Astrocyte (in vitro differentiated cells and primary cell): ENCODE data around the gene BUD13. TPM values are rescaled to one million over a fixed set of nuclear protein-coding genes. Genes with fewer than 3 reads are reported as not detected.

Experiments
- DNase-seq: peaks from one replicate; pipeline ENCODE4 v3.0.0-alpha.2; 2010; ENCODE audit warnings: low read depth
- FAIRE-seq: peaks from 2 replicates; lab custom pipeline; 2011; peaks lifted over from hg19 to GRCh38; lab: Jason Lieb, UNC
- H2AFZ ChIP-seq: 2 replicates; pipeline ENCODE4 v1.6.0; 2012; ENCODE audit warnings: low read depth, low read length, inconsistent platforms
- H3K27ac ChIP-seq: 2 replicates; pipeline ENCODE4 v1.5.1; 2011; ENCODE audit warnings: low read depth, low read length, inconsistent platforms
- H3K27me3 ChIP-seq: 2 replicates; pipeline ENCODE4 v1.6.0; 2011; ENCODE audit warnings: low read length, inconsistent platforms; ENCODE audit not compliant: insufficient read depth
- H3K36me3 ChIP-seq: 2 replicates; pipeline ENCODE4 v1.5.1; 2011; ENCODE audit warnings: low read length, inconsistent platforms; ENCODE audit not compliant: insufficient read depth
- H3K4me1 ChIP-seq: 2 replicates; pipeline ENCODE4 v1.5.1; 2011; ENCODE audit warnings: low read length, inconsistent platforms; ENCODE audit not compliant: insufficient read depth
- H3K4me2 ChIP-seq: 2 replicates; pipeline ENCODE4 v1.6.0; 2012; ENCODE audit warnings: low read length, inconsistent platforms
- H3K4me3 ChIP-seq: 2 replicates; pipeline ENCODE4 v1.5.1; 2011; ENCODE audit warnings: low read depth, mild to moderate bottlenecking, low read length, inconsistent platforms; ENCODE audit not compliant: insufficient read depth
- H3K79me2 ChIP-seq: 2 replicates; pipeline ENCODE4 v1.6.0; 2012; ENCODE audit warnings: mild to moderate bottlenecking, low read length, inconsistent platforms; ENCODE audit not compliant: insufficient read depth
- H3K9ac ChIP-seq: 2 replicates; pipeline ENCODE4 v1.6.0; 2012; ENCODE audit warnings: mild to moderate bottlenecking, low read length, inconsistent platforms
- H3K9me3 ChIP-seq: 2 replicates; pipeline ENCODE4 v1.5.1; 2012; ENCODE audit warnings: low read depth, mild to moderate bottlenecking, low read length, inconsistent platforms; ENCODE audit not compliant: insufficient read depth
- H4K20me1 ChIP-seq: 2 replicates; pipeline ENCODE4 v1.6.0; 2012; ENCODE audit warnings: low read length, inconsistent platforms; ENCODE audit not compliant: insufficient read depth
- H3K27ac Mint-ChIP-seq: one replicate; pipeline ENCODE4 v1.8.0; 2021; ENCODE audit warnings: mild to moderate bottlenecking, mixed read lengths; ENCODE audit not compliant: unreplicated experiment
- H3K27me3 Mint-ChIP-seq: one replicate; pipeline ENCODE4 v1.8.0; 2021; ENCODE audit warnings: low read depth, mixed read lengths; ENCODE audit not compliant: unreplicated experiment
- H3K36me3 Mint-ChIP-seq: one replicate; pipeline ENCODE4 v1.8.0; 2021; ENCODE audit warnings: low read depth, mixed read lengths; ENCODE audit not compliant: unreplicated experiment
- H3K4me1 Mint-ChIP-seq: one replicate; pipeline ENCODE4 v1.8.0; 2021; ENCODE audit warnings: low read depth, mixed read lengths; ENCODE audit not compliant: unreplicated experiment
- H3K4me3 Mint-ChIP-seq: one replicate; pipeline ENCODE4 v1.8.0; 2021; ENCODE audit warnings: mild to moderate bottlenecking, moderate library complexity, mixed read lengths; ENCODE audit not compliant: unreplicated experiment
- H3K9me3 Mint-ChIP-seq: one replicate; pipeline ENCODE4 v1.8.0; 2021; ENCODE audit warnings: mild to moderate bottlenecking, mixed read lengths; ENCODE audit not compliant: unreplicated experiment
- EZH2 ChIP-seq: IDR thresholded peaks from 2 replicates; pipeline ENCODE4 v1.6.1; 2012; ENCODE audit warnings: mild to moderate bottlenecking, low read length, inconsistent platforms; ENCODE audit not compliant: insufficient read depth
- total RNA-seq: library from RNA; stranded (reverse); gene quantifications from 2 replicates; pipeline ENCODE4 v1.2.1, GENCODE V29; 2021
- TF ChIP-seq, protein P1 (sequence below): IDR thresholded peaks from 2 replicates; pipeline ENCODE4 v1.5.1; 2011; ENCODE audit warnings: low read depth, mild to moderate bottlenecking, inconsistent platforms, low read length, moderate library complexity; ENCODE audit not compliant: insufficient read depth

BUD13 gene
- total RNA-seq, 1 donor from 2014 or later = 9.3 TPM

DNA sequence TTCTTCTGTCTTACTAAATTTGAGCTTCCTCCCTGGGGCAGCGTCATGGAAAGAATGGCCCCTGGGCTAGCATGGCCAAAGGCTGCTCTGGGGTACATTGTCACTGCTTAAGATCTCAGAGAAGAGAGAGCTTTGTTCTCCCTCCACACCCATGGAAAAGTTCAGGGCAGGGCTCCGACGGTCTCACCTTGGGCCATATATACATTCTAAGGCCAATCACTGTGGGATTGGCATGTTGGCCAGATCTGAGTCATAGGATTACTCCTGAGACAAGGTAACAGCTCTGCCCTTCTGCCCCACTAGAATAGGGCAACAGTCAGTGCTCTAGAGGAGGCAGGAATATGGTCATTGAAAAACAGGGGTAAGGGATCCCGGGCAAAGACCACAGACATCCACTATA, 56.2 kb downstream of the BUD13 start:
- Histone ChIP-seq H3K4me1 (no peaks in the 10 kb centered on the region), H3K27ac (no peak overlapping the region), H3K9me3 (no peaks in the 10 kb centered on the region), H3K79me2 (no peaks in the 10 kb centered on the region), H2AFZ (no peak overlapping the region), H3K9ac (no peak overlapping the region), H4K20me1 (no peaks in the 10 kb centered on the region), H3K36me3 (no peaks in the 10 kb centered on the region), H3K4me2 (no peak overlapping the region), H3K4me3 (no peak overlapping the region), H3K27me3 (peaks cover 2% of the 10 kb centered on the region)
- Mint-ChIP-seq H3K4me3 (no peak overlapping the region), H3K27me3 (peaks cover 19% of the 10 kb centered on the region), H3K36me3 (no peaks in the 10 kb centered on the region), H3K27ac (no peak overlapping the region), H3K9me3 (no peaks in the 10 kb centered on the region), H3K4me1 (no peaks in the 10 kb centered on the region)
- no peak for DNase-seq
- TF ChIP-seq, protein P1, sequence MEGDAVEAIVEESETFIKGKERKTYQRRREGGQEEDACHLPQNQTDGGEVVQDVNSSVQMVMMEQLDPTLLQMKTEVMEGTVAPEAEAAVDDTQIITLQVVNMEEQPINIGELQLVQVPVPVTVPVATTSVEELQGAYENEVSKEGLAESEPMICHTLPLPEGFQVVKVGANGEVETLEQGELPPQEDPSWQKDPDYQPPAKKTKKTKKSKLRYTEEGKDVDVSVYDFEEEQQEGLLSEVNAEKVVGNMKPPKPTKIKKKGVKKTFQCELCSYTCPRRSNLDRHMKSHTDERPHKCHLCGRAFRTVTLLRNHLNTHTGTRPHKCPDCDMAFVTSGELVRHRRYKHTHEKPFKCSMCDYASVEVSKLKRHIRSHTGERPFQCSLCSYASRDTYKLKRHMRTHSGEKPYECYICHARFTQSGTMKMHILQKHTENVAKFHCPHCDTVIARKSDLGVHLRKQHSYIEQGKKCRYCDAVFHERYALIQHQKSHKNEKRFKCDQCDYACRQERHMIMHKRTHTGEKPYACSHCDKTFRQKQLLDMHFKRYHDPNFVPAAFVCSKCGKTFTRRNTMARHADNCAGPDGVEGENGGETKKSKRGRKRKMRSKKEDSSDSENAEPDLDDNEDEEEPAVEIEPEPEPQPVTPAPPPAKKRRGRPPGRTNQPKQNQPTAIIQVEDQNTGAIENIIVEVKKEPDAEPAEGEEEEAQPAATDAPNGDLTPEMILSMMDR = no peak
- TF ChIP-seq EZH2 = no peak
- FAIRE-seq = no peak

GRCh38 chr11:116715383-116715782, 57.4 kb downstream of the BUD13 start:
- peaks cover 2% of the 10 kb centered on the region for H3K27me3 ChIP-seq
- no peak overlapping the region for H3K27ac ChIP-seq
- DNase-seq (no peak), FAIRE-seq (no peak)
- H3K9me3 ChIP-seq = no peaks in the 10 kb centered on the region
- no peaks in the 10 kb centered on the region for H3K4me1 ChIP-seq
- no peaks in the 10 kb centered on the region for H3K36me3 Mint-ChIP-seq
- H3K27me3 Mint-ChIP-seq = peaks cover 22% of the 10 kb centered on the region
- no peaks in the 10 kb centered on the region for H3K79me2 ChIP-seq
- no peak overlapping the region for H3K4me2 ChIP-seq
- H3K4me3 ChIP-seq = no peak overlapping the region
- H3K27ac Mint-ChIP-seq = no peak overlapping the region
- H3K4me3 Mint-ChIP-seq = no peak overlapping the region
- no peaks in the 10 kb centered on the region for H4K20me1 ChIP-seq
- H3K9ac ChIP-seq = no peak overlapping the region
- H2AFZ ChIP-seq = no peak overlapping the region
- H3K4me1 Mint-ChIP-seq = no peaks in the 10 kb centered on the region
- TF ChIP-seq, protein P1 = no peak
- TF ChIP-seq EZH2 = no peak
- H3K36me3 ChIP-seq = no peaks in the 10 kb centered on the region
- H3K9me3 Mint-ChIP-seq = no peaks in the 10 kb centered on the region

DNA sequence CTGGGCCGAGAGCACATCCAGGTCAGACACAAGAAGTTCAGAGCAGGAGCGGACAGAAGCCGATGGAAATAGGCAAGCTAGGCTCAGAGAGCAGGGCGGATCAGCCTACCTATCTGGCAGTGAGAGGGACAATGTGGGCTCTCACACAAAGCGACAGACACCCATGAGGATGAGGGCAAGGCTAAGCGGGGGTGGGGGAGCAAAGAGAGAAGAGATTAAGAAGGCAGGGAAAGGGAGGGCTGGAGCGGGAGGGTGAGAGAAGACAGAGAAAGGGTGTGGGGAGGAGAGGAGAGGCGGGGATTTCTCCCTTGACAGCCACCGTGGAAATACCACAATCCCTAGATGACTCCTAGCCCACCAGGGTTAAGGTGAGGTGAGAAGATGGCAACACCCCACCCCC, 57.9 kb downstream of the BUD13 start:
- H3K36me3 ChIP-seq = no peaks in the 10 kb centered on the region
- no peak overlapping the region for H3K27ac ChIP-seq
- DNase-seq (no peak), FAIRE-seq (no peak)
- H2AFZ ChIP-seq = no peak overlapping the region
- no peaks in the 10 kb centered on the region for H3K79me2 ChIP-seq
- no peak for TF ChIP-seq EZH2
- TF ChIP-seq, protein P1 = no peak
- no peaks in the 10 kb centered on the region for H3K27me3 ChIP-seq
- no peaks in the 10 kb centered on the region for H3K4me1 Mint-ChIP-seq
- H3K36me3 Mint-ChIP-seq = no peaks in the 10 kb centered on the region
- H3K4me2 ChIP-seq = no peak overlapping the region
- no peak overlapping the region for H3K27ac Mint-ChIP-seq
- H3K27me3 Mint-ChIP-seq = peaks cover 22% of the 10 kb centered on the region
- no peaks in the 10 kb centered on the region for H3K9me3 ChIP-seq
- no peak overlapping the region for H3K4me3 Mint-ChIP-seq
- no peak overlapping the region for H3K9ac ChIP-seq
- no peaks in the 10 kb centered on the region for H4K20me1 ChIP-seq
- no peaks in the 10 kb centered on the region for H3K4me1 ChIP-seq
- H3K4me3 ChIP-seq = no peak overlapping the region
- H3K9me3 Mint-ChIP-seq = no peaks in the 10 kb centered on the region
